GM12875 (cell line): Measurements from ENCODE around the gene ITGAX.

Source experiments
- H3K4me3 ChIP-seq: one replicate; pipeline ENCODE4 v1.5.1; 2011; ENCODE audit warnings: low read depth, low read length, control low read depth
- TF ChIP-seq, protein P1 (sequence below): IDR thresholded peaks from 2 replicates; pipeline ENCODE4 v1.5.1; 2011; ENCODE audit warnings: low read depth, mild to moderate bottlenecking, control low read depth, inconsistent platforms, low read length, moderate library complexity, borderline replicate concordance; ENCODE audit not compliant: insufficient read depth

Gene ITGAX

DNA sequence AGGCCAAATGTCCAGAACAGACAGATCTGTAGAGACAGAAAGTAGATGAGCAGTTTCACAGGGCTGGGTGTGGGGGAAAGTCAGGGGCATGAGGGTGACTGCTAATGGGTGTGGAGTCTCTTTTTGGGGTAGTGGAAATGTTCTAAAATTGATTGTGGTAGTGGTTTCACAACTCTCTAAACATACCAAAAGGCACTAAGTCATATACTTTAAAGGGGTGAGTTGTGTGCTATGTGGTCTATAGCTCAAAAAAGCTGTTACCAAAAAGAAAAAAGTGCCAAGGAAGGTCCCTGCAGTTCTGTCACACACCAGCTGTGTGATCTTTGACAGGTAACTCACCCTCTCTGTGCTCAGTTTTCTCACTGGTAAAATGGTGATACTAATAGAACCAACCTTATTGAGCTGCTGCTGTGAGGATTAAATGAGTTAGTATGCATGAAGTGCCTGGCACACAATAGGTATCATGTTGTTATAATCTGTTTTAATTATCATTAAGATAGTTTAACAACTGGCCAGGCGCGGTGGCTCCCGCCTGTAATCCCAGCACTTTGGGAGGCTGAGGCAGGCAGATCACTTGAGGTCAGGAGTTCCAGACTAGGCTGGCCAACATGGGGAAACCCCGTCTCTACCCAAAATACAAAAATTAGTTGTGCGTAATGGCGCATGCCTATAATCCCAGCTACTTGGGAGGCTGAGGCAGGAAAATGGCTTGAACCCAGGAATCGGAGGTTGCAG is 10.3 kb downstream of the ITGAX start:
- TF ChIP-seq, protein P1, sequence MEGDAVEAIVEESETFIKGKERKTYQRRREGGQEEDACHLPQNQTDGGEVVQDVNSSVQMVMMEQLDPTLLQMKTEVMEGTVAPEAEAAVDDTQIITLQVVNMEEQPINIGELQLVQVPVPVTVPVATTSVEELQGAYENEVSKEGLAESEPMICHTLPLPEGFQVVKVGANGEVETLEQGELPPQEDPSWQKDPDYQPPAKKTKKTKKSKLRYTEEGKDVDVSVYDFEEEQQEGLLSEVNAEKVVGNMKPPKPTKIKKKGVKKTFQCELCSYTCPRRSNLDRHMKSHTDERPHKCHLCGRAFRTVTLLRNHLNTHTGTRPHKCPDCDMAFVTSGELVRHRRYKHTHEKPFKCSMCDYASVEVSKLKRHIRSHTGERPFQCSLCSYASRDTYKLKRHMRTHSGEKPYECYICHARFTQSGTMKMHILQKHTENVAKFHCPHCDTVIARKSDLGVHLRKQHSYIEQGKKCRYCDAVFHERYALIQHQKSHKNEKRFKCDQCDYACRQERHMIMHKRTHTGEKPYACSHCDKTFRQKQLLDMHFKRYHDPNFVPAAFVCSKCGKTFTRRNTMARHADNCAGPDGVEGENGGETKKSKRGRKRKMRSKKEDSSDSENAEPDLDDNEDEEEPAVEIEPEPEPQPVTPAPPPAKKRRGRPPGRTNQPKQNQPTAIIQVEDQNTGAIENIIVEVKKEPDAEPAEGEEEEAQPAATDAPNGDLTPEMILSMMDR, result no peak
- no peak overlapping the region for H3K4me3 ChIP-seq

DNA sequence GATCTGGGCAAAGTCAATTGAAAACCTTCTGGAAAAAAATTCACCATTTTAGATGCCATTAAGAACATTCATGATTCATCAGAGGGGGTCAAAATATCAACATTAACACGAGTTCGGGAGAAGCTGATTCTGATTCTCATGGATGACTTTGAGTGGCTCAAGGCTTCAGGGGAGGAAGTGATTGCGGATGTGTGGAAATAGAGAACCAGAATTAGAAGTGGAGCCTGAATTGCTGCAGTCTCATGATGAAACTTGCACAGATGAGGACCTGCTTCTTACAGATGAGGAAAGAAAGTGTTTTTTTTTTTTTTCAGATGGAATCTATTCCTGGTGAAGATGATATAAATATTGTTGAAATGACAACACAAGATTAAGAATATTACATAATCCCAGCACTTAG is 12.9 kb downstream of the ITGAX start:
- TF ChIP-seq, protein P1, result no peak
- no peak overlapping the region for H3K4me3 ChIP-seq

DNA sequence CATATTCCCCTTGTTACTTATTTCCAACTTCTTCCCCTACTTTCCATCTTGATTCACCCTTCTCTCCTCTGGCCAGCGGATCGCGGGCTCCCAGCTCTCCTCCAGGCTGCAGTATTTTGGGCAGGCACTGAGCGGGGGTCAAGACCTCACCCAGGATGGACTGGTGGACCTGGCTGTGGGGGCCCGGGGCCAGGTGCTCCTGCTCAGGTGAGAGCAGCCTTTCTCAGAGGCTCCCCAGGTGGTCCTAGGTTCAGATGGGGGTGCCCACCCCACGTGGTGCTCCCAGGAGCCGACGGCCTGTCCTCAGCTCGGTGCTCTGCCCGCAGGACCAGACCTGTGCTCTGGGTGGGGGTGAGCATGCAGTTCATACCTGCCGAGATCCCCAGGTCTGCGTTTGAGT is 16.0 kb downstream of the ITGAX start:
- TF ChIP-seq, protein P1, result no peak

DNA sequence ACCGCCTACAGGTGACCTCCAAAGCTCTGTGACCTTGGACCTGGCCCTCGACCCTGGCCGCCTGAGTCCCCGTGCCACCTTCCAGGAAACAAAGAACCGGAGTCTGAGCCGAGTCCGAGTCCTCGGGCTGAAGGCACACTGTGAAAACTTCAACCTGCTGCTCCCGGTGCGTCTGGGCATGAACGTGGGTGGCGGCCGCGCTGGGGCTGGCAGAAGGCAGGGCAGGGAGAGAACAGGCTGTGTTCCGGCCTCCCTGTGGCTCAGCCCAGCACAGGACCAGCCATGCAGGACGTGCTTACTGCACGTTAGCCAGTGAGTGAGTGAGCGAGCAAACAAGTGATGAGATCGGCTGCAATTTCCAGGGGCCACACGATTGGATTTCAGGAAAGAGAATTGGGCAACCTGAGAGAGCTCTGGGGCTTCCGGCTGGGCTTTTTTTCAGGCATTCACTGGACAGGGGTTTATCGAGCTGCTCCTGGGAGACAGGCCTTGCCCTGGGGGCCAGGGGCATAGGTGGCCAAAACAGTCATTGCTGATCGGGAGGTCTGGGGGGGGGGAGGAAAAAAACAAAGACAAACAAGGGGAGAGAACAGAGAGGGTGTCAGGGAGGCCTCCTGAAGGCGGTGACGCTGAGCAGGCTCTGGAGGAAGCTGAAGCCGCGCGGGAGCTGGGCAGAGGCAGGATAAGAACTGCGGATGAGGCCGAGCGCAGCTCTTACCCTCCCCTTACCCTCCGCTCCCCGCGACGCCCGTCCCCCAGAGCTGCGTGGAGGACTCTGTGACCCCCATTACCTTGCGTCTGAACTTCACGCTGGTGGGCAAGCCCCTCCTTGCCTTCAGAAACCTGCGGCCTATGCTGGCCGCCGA is 16.9 kb downstream of the ITGAX start:
- TF ChIP-seq, protein P1, result no peak
- no peak overlapping the region for H3K4me3 ChIP-seq

More for the DNA sequence above, 16.0 kb downstream of the ITGAX start:
- H3K4me3 ChIP-seq, result no peak overlapping the region

DNA sequence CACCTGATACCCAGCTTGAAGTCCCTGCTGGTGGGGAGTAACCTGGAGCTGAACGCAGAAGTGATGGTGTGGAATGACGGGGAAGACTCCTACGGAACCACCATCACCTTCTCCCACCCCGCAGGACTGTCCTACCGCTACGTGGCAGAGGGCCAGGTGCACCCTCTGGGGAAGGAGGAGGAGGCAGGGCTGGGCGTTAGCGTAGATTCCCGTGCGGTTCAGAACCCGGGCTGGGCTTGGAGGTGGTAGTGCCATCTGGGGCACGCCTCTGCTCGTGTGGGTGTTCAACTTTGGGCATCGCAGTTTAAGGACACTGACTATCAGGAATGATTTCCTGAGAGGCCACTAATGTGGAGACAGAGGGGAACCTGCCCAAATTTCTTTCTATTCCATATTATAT is 18.3 kb downstream of the ITGAX start:
- H3K4me3 ChIP-seq, result no peak overlapping the region
- TF ChIP-seq, protein P1, result no peak

DNA sequence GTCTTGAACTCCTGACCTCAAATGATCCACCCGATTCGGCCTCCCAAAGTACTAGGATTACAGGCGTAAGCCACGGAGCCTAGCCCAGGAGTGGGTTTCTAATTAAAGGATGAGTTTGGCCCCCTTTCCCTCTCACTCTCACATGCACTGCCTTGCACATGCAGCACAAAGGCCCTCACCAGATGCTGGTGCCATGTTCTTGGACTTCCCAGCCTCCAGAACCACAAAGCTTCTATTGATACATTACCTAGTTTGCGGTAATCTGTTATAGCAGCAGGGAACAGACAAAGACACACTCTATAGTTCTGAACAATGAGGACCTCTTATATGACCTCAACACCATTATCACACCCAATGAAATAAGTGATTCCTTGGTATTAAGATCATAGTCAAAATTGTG is 20.3 kb downstream of the ITGAX start:
- no peak overlapping the region for H3K4me3 ChIP-seq
- TF ChIP-seq, protein P1, result no peak

DNA sequence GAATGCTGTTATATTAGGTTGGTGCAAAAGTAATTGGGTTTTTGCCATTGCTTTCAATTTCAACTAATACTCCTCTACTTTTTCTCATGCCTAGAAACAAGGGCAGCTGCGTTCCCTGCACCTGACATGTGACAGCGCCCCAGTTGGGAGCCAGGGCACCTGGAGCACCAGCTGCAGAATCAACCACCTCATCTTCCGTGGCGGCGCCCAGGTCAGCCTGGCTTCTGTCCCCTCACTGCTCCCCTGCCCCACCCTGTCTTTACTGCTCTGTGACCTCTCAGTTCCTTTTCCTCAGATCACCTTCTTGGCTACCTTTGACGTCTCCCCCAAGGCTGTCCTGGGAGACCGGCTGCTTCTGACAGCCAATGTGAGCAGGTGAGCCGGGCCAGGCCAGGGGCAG is 21.7 kb downstream of the ITGAX start:
- TF ChIP-seq, protein P1, result no peak
- H3K4me3 ChIP-seq, result no peak overlapping the region
